Measurements from ENCODE around the gene SHISA9.
"Not testable (repeated sequence)": the region's sequence is repeated elsewhere in the genome, so short reads cannot be mapped to it uniquely, and the experiment has no call there.

SHISA9 gene

DNA sequence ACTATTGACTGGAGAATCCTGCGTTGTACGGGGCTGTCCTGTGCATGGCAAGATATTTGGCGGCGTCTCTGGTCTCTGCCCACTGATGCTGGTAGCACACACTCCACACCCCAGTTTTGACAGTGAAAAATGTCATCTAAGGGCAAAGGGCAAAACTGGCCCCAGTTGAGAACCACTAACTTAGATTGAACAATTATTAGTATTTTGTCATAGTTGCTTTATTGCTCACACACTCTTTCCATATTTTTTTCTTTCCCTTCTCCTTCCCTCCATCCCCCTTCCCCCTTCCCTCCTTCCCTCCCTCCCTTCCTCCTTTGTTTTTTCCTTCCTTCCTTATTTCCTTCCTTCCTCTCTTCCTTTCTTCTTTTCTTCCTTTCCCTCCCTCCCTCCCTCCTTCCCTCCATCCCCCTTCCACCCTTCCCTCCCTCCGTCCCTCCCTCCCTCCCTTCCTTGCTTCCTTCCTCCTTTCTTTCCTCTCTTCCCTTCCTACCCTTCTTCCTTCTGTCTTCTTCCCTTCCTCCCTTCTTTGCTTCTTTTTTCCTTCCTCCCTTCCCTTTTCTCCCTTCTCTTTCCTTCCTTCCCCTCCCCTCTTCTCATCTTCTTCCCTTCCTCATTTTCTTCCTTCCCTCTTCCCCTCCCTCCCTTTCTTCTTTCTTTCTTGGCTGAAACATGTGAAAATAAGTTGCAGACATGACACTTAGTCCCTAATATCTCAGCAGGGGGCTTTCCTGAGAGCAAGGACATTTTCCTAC is 5.5 kb downstream of the SHISA9 start:
- Histone ChIP-seq H3K36me3 (ENCODE audit: control insufficient read depth in 2 of 2, insufficient read depth in 2 of 2, low read length in 2 of 2) (no peaks in the 10 kb centered on the region), H3K9ac (ENCODE audit: low read depth in 1 of 2, low read length in 2 of 2) (no peak overlapping the region), H3K4me1 (ENCODE audit: control insufficient read depth in 2 of 2, insufficient read depth in 2 of 2, low read length in 2 of 2) (no peaks in the 10 kb centered on the region), H3K27ac (ENCODE audit: low read depth in 2 of 2, low read length in 2 of 2) (no peak overlapping the region), H3K27me3 (ENCODE audit: control insufficient read depth in 2 of 2, insufficient read depth in 2 of 2, low read length in 2 of 2) (peaks cover 9 to 13% of the 10 kb centered on the region in 2 donors), H3K9me3 (ENCODE audit: control insufficient read depth in 2 of 2, low read length in 2 of 2) (no peaks in the 10 kb centered on the region), H3K4me3 (ENCODE audit: low read length in 2 of 2) (no peak overlapping the region)

DNA sequence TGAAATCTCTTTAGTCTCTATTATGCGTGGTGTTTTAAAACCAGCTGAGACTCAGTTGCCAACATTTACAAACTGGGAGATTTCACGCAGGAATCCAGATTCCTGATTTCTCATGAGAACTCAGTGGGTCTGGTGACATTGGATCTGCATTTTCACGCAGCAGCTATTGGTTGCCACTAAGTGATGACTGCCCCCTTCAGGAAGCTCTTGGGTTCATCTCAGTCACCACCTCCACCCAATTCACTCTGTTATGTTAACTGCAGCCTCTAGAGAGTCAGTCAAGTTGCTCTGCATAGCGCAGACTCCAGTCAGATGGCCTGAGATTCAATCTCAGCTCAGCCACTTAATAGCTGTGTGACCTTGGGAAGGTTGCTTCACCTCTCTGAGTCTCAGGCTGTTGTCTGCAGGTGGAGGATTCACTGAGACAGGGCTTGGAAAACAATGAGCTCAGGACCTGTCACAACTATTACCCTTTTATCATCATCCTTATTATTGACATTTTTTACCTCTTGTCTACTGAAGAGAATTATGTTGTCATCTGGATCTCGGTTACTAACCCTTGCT is 6.4 kb downstream of the SHISA9 start:
- H3K9me3 ChIP-seq (ENCODE audit: control insufficient read depth in 2 of 2, low read length in 2 of 2): no peaks in the 10 kb centered on the region

DNA sequence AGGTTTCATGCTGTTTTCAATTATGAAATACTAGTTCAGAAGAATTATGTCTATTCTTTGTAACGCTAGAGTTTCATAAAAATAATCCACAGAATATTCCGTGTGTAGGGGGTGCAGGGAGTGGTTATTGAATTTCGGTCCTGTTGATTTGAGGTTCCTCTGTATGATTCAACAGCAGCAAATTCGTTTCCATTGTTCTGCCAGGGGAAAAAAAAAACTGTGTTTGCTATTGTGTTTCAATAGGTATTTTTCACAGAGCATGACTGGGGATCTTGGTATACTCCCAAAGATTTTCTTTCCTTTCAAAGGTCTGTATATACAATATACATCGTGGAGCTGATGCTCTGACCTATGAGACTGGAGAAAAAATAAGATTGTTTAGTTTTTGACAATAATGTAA is 15.8 kb downstream of the SHISA9 start:
- Histone ChIP-seq H3K9me3 (ENCODE audit: control insufficient read depth in 2 of 2, low read length in 2 of 2) (no peaks in the 10 kb centered on the region), H3K4me3 (ENCODE audit: low read length in 2 of 2) (no peak overlapping the region), H3K27ac (ENCODE audit: low read depth in 2 of 2, low read length in 2 of 2) (no peak overlapping the region), H3K36me3 (ENCODE audit: control insufficient read depth in 2 of 2, insufficient read depth in 2 of 2, low read length in 2 of 2) (no peaks in the 10 kb centered on the region), H3K27me3 (ENCODE audit: control insufficient read depth in 2 of 2, insufficient read depth in 2 of 2, low read length in 2 of 2) (no peaks in the 10 kb centered on the region), H3K4me1 (ENCODE audit: control insufficient read depth in 2 of 2, insufficient read depth in 2 of 2, low read length in 2 of 2) (no peaks in the 10 kb centered on the region), H3K9ac (ENCODE audit: low read depth in 1 of 2, low read length in 2 of 2) (no peak overlapping the region)

More for the DNA sequence above, 6.4 kb downstream of the SHISA9 start:
- peaks cover 6 to 10% of the 10 kb centered on the region in 2 donors for H3K27me3 ChIP-seq (ENCODE audit: control insufficient read depth in 2 of 2, insufficient read depth in 2 of 2, low read length in 2 of 2)
- H3K27ac ChIP-seq (ENCODE audit: low read depth in 2 of 2, low read length in 2 of 2): no peak overlapping the region
- H3K36me3 ChIP-seq (ENCODE audit: control insufficient read depth in 2 of 2, insufficient read depth in 2 of 2, low read length in 2 of 2): no peaks in the 10 kb centered on the region
- no peak overlapping the region for H3K9ac ChIP-seq (ENCODE audit: low read depth in 1 of 2, low read length in 2 of 2)
- H3K4me3 ChIP-seq (ENCODE audit: low read length in 2 of 2): no peak overlapping the region
- no peaks in the 10 kb centered on the region for H3K4me1 ChIP-seq (ENCODE audit: control insufficient read depth in 2 of 2, insufficient read depth in 2 of 2, low read length in 2 of 2)

DNA sequence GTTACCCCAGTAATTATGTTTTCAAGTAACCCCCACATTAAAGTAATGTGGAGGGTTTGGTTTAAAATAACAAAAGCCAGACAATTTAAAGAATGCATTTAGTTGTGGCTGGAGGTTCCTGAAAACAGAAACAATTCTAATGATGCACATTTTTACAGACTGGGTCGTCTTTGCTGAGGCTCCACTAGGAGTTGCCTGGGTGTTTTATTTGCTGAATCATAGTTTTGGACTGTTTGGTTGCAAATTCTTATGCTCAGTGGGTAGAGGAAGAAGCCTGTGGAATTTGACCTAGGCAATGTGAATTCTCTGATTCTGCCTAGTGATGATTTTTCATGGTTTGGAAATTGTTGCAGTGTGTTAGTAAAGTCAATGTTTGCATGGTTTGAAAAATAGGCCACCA is 16.3 kb downstream of the SHISA9 start:
- H3K4me3 ChIP-seq (ENCODE audit: low read length in 2 of 2): no peak overlapping the region
- no peak overlapping the region for H3K9ac ChIP-seq (ENCODE audit: low read depth in 1 of 2, low read length in 2 of 2)
- H3K27me3 ChIP-seq (ENCODE audit: control insufficient read depth in 2 of 2, insufficient read depth in 2 of 2, low read length in 2 of 2): no peaks in the 10 kb centered on the region
- H3K27ac ChIP-seq (ENCODE audit: low read depth in 2 of 2, low read length in 2 of 2): no peak overlapping the region
- H3K36me3 ChIP-seq (ENCODE audit: control insufficient read depth in 2 of 2, insufficient read depth in 2 of 2, low read length in 2 of 2): no peaks in the 10 kb centered on the region
- no peaks in the 10 kb centered on the region for H3K9me3 ChIP-seq (ENCODE audit: control insufficient read depth in 2 of 2, low read length in 2 of 2)
- H3K4me1 ChIP-seq (ENCODE audit: control insufficient read depth in 2 of 2, insufficient read depth in 2 of 2, low read length in 2 of 2): no peaks in the 10 kb centered on the region

DNA sequence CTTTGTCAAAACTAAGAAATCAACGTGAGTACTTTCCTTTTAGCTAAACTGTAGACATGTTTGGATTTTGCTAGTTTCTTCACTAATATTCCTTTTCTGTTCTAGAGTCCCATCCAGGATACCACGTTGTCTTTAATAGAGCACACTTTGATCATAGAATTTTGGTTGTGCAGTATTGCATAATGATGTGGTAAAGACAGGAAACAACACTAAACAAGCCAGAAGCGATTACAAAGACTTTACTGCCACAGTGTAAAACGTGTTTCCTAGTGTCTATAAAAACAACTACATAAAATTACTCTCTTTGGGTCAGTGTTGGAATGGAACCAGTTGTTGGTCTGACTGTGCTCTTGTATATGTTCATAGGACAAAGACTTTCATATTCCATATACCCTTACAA is 19.3 kb downstream of the SHISA9 start:
- no peak overlapping the region for H3K4me3 ChIP-seq (ENCODE audit: low read length in 2 of 2)
- H3K4me1 ChIP-seq (ENCODE audit: control insufficient read depth in 2 of 2, insufficient read depth in 2 of 2, low read length in 2 of 2): no peaks in the 10 kb centered on the region
- H3K36me3 ChIP-seq (ENCODE audit: control insufficient read depth in 2 of 2, insufficient read depth in 2 of 2, low read length in 2 of 2): no peaks in the 10 kb centered on the region
- no peaks in the 10 kb centered on the region for H3K9me3 ChIP-seq (ENCODE audit: control insufficient read depth in 2 of 2, low read length in 2 of 2)
- H3K9ac ChIP-seq (ENCODE audit: low read depth in 1 of 2, low read length in 2 of 2): no peak overlapping the region
- H3K27me3 ChIP-seq (ENCODE audit: control insufficient read depth in 2 of 2, insufficient read depth in 2 of 2, low read length in 2 of 2): no peaks in the 10 kb centered on the region
- no peak overlapping the region for H3K27ac ChIP-seq (ENCODE audit: low read depth in 2 of 2, low read length in 2 of 2)

DNA sequence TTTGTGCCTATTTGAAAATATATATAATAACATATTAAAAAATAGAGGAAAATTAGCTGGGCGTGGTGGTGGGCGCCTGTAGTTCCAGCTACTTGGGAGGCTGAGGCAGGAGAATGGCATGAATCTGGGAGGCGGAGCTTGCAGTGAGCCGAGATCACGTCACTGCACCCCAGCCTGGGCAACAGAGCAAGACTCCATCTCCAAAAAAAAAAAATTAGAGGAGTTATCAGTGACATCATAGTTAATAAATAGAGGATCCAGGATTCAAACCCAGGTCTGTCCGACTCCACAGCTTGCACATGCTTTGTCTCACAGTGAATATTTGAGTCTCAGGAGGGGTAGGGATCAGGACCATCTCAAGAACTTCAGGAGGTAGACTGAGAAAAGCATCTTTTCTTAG is 22.2 kb downstream of the SHISA9 start:
- not testable (repeated sequence) for H3K27ac ChIP-seq (ENCODE audit: low read depth in 2 of 2, low read length in 2 of 2); H3K9me3 ChIP-seq (ENCODE audit: control insufficient read depth in 2 of 2, low read length in 2 of 2); H3K27me3 ChIP-seq (ENCODE audit: control insufficient read depth in 2 of 2, insufficient read depth in 2 of 2, low read length in 2 of 2); H3K36me3 ChIP-seq (ENCODE audit: control insufficient read depth in 2 of 2, insufficient read depth in 2 of 2, low read length in 2 of 2); H3K9ac ChIP-seq (ENCODE audit: low read depth in 1 of 2, low read length in 2 of 2); H3K4me3 ChIP-seq (ENCODE audit: low read length in 2 of 2); H3K4me1 ChIP-seq (ENCODE audit: control insufficient read depth in 2 of 2, insufficient read depth in 2 of 2, low read length in 2 of 2)

DNA sequence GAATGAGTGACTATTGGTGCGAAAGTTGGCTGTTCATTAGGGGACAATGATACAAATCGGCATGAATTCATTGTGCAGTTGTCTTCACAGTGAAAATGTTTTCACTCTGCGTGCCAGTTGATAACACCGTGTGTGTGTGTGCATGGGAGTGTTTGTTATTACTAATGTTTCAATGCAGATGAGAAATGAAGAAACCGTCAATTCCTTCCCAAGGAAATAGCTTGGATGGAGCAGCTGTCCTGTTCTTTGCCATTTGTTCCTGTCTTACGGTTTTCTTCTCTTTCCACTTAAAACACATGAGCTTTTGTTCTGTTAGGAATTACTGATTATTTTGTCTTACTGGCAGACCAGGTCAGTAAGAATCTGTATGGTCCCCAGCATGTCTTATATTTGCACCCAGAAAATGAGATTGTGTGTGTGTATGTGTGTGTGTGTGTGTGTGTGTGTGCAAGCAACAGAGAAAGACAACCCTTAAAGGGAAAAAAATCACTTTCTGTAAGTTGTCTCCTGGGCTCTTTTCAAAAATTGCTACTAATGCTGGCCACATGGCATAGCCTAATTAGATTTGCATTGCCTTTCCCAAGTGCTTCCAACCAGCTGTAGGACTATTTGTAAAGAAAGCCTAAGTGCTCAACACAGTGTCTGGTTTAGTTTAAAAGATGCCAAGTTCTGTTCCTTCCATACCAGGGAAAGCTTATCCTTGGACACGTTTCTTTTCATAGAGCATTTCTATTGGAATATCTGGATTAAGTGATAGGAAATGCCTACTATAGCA is 23.8 kb downstream of the SHISA9 start:
- Histone ChIP-seq H3K9me3 (ENCODE audit: control insufficient read depth in 2 of 2, low read length in 2 of 2) (no peaks in the 10 kb centered on the region), H3K9ac (ENCODE audit: low read depth in 1 of 2, low read length in 2 of 2) (no peak overlapping the region), H3K27me3 (ENCODE audit: control insufficient read depth in 2 of 2, insufficient read depth in 2 of 2, low read length in 2 of 2) (no peaks in the 10 kb centered on the region), H3K4me1 (ENCODE audit: control insufficient read depth in 2 of 2, insufficient read depth in 2 of 2, low read length in 2 of 2) (no peaks in the 10 kb centered on the region), H3K4me3 (ENCODE audit: low read length in 2 of 2) (no peak overlapping the region), H3K36me3 (ENCODE audit: control insufficient read depth in 2 of 2, insufficient read depth in 2 of 2, low read length in 2 of 2) (no peaks in the 10 kb centered on the region), H3K27ac (ENCODE audit: low read depth in 2 of 2, low read length in 2 of 2) (no peak overlapping the region)

DNA sequence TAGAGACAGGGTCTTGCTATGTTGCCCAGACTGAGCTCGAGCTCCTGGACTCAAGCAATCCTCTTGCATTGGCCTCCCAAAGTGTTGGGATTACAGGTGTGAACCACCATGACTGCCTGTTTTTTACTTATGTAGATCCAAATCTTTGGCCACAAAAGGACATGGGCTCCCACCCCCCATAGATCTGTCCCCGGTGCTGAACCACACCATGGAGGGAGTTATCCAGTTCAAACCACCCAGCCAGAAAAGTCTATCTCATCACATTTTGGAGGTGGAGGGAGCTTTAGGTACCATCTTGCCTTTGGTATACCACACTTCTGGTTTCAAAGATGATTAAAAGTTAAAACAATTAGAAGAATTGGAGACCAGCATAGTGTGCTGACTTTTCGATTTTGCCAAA is 26.2 kb downstream of the SHISA9 start:
- Histone ChIP-seq H3K27ac (ENCODE audit: low read depth in 2 of 2, low read length in 2 of 2) (no peak overlapping the region), H3K4me3 (ENCODE audit: low read length in 2 of 2) (no peak overlapping the region), H3K9me3 (ENCODE audit: control insufficient read depth in 2 of 2, low read length in 2 of 2) (no peaks in the 10 kb centered on the region), H3K9ac (ENCODE audit: low read depth in 1 of 2, low read length in 2 of 2) (no peak overlapping the region), H3K4me1 (ENCODE audit: control insufficient read depth in 2 of 2, insufficient read depth in 2 of 2, low read length in 2 of 2) (no peaks in the 10 kb centered on the region), H3K36me3 (ENCODE audit: control insufficient read depth in 2 of 2, insufficient read depth in 2 of 2, low read length in 2 of 2) (no peaks in the 10 kb centered on the region), H3K27me3 (ENCODE audit: control insufficient read depth in 2 of 2, insufficient read depth in 2 of 2, low read length in 2 of 2) (no peaks in the 10 kb centered on the region)

DNA sequence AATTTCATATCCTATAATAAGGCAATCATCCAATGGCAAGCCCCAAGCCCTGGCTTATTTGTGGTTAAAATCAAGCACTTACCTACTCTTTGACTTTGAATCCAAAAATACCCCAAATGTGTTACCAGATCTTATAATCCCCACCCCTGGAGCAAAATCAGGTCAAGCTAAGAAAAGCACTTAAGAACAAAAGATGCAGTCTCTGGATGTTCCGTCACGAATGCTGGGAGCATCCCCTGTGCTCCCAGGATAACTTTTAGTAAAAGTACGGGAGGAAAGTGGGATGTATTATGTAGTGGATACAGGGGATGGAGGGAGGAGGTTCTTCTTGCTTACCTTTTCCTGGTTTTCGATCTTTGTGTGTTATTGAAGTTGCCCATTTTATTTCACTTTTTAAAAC is 29.5 kb downstream of the SHISA9 start:
- H3K36me3 ChIP-seq (ENCODE audit: control insufficient read depth in 2 of 2, insufficient read depth in 2 of 2, low read length in 2 of 2): no peaks in the 10 kb centered on the region
- H3K27me3 ChIP-seq (ENCODE audit: control insufficient read depth in 2 of 2, insufficient read depth in 2 of 2, low read length in 2 of 2): no peaks in the 10 kb centered on the region
- H3K9me3 ChIP-seq (ENCODE audit: control insufficient read depth in 2 of 2, low read length in 2 of 2): no peaks in the 10 kb centered on the region
- H3K4me3 ChIP-seq (ENCODE audit: low read length in 2 of 2): no peak overlapping the region
- no peaks in the 10 kb centered on the region for H3K4me1 ChIP-seq (ENCODE audit: control insufficient read depth in 2 of 2, insufficient read depth in 2 of 2, low read length in 2 of 2)
- H3K9ac ChIP-seq (ENCODE audit: low read depth in 1 of 2, low read length in 2 of 2): no peak overlapping the region
- H3K27ac ChIP-seq (ENCODE audit: low read depth in 2 of 2, low read length in 2 of 2): no peak overlapping the region

DNA sequence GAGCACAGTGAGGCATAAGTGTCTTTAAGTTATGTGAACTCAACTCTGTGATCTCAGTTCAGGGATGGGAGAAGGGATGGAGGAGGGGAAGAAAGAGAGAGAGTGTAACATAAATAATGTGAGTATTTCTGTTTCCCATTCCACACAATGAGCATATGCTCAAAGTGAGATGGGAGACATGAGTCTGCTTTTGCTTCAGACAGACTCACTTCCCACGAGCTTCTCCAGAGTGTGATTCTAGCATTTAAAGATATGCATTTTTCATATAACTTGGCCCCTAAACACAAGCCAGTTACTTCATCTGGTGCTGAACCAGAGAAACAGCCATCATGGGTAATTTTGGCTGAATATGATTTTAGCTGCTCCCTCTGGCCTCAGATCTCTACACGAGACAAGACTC is 35.0 kb downstream of the SHISA9 start:
- H3K27ac ChIP-seq (ENCODE audit: low read depth in 2 of 2, low read length in 2 of 2): no peak overlapping the region
- no peaks in the 10 kb centered on the region for H3K27me3 ChIP-seq (ENCODE audit: control insufficient read depth in 2 of 2, insufficient read depth in 2 of 2, low read length in 2 of 2)
- H3K9ac ChIP-seq (ENCODE audit: low read depth in 1 of 2, low read length in 2 of 2): no peak overlapping the region
- H3K9me3 ChIP-seq (ENCODE audit: control insufficient read depth in 2 of 2, low read length in 2 of 2): no peaks in the 10 kb centered on the region
- no peaks in the 10 kb centered on the region for H3K36me3 ChIP-seq (ENCODE audit: control insufficient read depth in 2 of 2, insufficient read depth in 2 of 2, low read length in 2 of 2)
- no peaks in the 10 kb centered on the region for H3K4me1 ChIP-seq (ENCODE audit: control insufficient read depth in 2 of 2, insufficient read depth in 2 of 2, low read length in 2 of 2)
- H3K4me3 ChIP-seq (ENCODE audit: low read length in 2 of 2): no peak overlapping the region
